Right atrium auricular region (tissue), 2 donors: ENCODE measurements around the gene KRTAP16-1. TPM values are rescaled to one million over a fixed set of nuclear protein-coding genes. Genes with fewer than 3 reads are reported as not detected.

ENCODE experiments used
- DNase-seq: peaks from one replicate; pipeline ENCODE4 v3.0.0-alpha.2; 2019; ENCODE audit warnings: low spot score
- H3K27ac ChIP-seq, 2 donors: fragments of 200-600 bp; sonication (generic); 1 replicate in 1 of 2; 2 replicates in 1 of 2; pipeline ENCODE4 v1.5.1; 2016 to 2019
- H3K27me3 ChIP-seq, 2 donors: fragments of 200-600 bp; sonication (generic); one replicate each; pipeline versions ENCODE4 v1.5.1 to v1.6.0; 2017 to 2019
- H3K36me3 ChIP-seq: fragments of 200-600 bp; sonication (generic); one replicate; pipeline ENCODE4 v1.5.1; 2016
- H3K4me1 ChIP-seq, 2 donors: fragments of 200-600 bp; sonication (generic); one replicate each; pipeline versions ENCODE4 v1.5.1 to v1.6.0; 2017 to 2019
- H3K4me3 ChIP-seq, 2 donors: fragments of 200-600 bp; sonication (generic); 1 replicate in 1 of 2; 2 replicates in 1 of 2; pipeline ENCODE4 v1.5.1; 2017 to 2019; ENCODE audit warnings: mild to moderate bottlenecking in 1 of 2, moderate library complexity in 1 of 2
- H3K9me3 ChIP-seq, 2 donors: fragments of 200-600 bp; sonication (generic); one replicate each; pipeline ENCODE4 v1.5.1; 2019
- total RNA-seq, 2 donors: library from RNA; depleted of rRNA; stranded (reverse); fragments of >200 nt; gene quantifications; one replicate each; pipeline ENCODE4 v1.1.0, GENCODE V29; 2016
- TF ChIP-seq, protein P1 (sequence below), 2 donors: fragments of 200-600 bp; sonication (generic); IDR thresholded peaks; one replicate each; pipeline ENCODE4 v1.5.1; 2019; ENCODE audit warnings: antibody characterized with exemption in 2 of 2

The KRTAP16-1 gene
- total RNA-seq, 2 donors from 2014 or later = not detected

DNA sequence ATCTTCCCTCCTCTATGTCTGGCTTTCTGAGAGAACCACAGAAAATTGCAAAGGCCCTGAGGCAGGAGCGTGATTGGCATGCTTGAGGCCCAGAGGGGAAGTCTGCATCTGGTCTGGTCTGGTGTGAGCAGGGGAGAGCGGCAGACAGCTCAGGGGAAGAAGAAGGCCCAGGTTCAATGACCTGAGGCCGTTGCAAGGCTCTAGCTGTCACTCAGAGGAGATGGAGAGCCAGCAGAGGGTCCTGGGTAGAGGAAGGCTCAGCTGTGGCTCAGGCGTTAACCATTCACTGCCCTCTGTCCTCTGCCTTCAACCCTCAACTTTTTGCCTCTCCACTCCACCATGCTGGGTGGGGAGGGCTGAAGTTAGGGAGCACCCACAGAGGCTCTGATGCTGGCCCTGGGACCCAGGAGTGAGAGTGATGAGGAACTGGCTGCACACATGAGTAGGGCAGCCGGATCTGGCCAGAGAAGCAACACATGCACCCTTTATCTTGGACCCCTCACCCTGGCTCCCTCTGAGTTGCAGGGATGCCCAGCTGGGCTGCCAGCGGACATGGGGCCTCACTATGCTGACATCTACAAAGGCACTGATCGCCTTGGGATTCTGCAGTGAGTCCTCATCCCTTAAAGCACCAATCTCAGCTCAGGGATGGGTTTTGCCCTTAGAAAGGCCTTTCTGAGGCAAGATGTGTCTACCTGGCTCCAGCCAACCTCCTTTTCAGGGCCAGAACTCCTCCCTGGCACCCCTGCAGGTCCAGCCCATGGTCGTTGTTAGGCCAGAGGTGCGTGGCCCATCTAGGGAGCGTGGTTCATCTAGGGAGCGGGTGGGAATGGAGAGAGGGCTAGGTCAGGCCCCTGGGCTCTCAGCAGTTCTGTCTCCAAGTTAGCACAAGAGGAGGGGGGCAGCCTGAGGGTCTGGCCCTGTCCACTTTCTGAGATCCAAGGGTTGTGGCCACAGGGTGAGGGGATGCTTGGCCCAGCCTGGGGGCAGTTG lies 14.1 kb upstream of the KRTAP16-1 start:
- Histone ChIP-seq H3K4me1 (no peaks in the 10 kb centered on the region), H3K27me3 (no peaks in the 10 kb centered on the region), H3K9me3 (peaks cover 0 to 18% of the 10 kb centered on the region in 2 donors), H3K4me3 (no peak overlapping the region), H3K27ac (no peak overlapping the region), H3K36me3 (no peaks in the 10 kb centered on the region)
- TF ChIP-seq, protein P1, sequence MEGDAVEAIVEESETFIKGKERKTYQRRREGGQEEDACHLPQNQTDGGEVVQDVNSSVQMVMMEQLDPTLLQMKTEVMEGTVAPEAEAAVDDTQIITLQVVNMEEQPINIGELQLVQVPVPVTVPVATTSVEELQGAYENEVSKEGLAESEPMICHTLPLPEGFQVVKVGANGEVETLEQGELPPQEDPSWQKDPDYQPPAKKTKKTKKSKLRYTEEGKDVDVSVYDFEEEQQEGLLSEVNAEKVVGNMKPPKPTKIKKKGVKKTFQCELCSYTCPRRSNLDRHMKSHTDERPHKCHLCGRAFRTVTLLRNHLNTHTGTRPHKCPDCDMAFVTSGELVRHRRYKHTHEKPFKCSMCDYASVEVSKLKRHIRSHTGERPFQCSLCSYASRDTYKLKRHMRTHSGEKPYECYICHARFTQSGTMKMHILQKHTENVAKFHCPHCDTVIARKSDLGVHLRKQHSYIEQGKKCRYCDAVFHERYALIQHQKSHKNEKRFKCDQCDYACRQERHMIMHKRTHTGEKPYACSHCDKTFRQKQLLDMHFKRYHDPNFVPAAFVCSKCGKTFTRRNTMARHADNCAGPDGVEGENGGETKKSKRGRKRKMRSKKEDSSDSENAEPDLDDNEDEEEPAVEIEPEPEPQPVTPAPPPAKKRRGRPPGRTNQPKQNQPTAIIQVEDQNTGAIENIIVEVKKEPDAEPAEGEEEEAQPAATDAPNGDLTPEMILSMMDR (IDR thresholded peaks at IDR 0.05) = no peak
- no peak for DNase-seq

DNA sequence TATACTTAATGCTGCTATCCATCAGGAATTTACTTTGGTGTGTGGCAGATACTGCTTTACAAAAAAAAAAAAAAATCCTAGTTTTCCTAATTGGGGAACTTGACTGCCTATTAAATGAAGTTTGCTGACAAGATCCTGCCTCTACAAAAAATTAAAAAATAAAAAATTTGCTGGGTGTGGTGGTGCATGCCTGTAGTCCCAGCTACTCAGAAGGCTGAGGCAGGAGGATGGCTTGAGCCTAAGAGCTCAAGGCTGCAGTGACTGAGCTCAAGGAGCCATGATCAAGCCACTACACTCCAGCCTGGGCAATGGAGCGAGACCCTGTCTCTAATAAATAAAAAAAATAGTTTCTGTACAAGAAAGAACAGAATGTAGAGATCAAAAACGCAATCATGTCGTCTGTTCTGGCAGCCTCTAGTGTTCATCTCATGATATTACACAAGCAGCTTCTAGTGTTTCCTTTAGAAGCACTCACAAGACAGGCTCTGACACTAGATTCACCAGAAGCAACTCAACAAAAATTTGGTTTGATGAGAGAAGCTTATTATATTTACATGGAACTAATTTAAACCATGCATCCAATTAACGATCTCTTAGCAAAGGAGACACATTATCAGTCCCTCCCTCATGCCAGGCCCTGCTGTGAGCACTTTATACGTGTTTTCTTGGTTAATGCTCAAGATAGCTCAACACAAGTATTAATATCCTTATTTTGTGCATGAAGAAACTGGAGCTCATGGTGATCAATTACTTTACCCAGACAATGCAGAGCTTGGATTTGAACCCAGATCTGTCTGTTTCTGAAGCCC lies 13.2 kb upstream of the KRTAP16-1 start:
- Histone ChIP-seq H3K4me1 (no peaks in the 10 kb centered on the region), H3K27ac (no peak overlapping the region), H3K36me3 (no peaks in the 10 kb centered on the region), H3K27me3 (no peaks in the 10 kb centered on the region), H3K4me3 (no peak overlapping the region), H3K9me3 (peaks cover 0 to 18% of the 10 kb centered on the region in 2 donors)
- TF ChIP-seq, protein P1 (IDR thresholded peaks at IDR 0.05) = peak; percentile 58 to 70
- DNase-seq = no peak

DNA sequence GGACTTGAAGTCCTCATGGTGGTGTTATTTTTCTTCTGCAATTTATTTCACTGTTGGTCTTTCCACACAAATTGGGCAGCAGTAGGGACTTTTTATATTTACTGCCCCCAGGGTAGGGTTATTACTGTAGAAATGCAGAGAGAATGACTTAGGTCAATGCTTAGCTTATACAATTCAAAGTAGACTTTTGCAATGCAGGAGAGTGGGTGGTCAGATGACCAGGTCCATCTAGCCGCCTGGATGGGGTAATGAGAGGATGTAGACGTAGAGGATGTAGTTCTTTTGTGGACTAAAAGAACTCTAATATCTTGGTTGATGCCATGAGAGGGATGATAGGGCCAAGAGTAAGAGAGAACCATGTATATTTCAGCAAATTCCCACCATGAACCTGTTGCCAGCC lies 9.1 kb upstream of the KRTAP16-1 start:
- Histone ChIP-seq H3K4me3 (no peak overlapping the region), H3K27me3 (no peaks in the 10 kb centered on the region), H3K4me1 (no peaks in the 10 kb centered on the region), H3K36me3 (no peaks in the 10 kb centered on the region), H3K9me3 (peaks cover 0 to 18% of the 10 kb centered on the region in 2 donors), H3K27ac (no peak overlapping the region)
- TF ChIP-seq, protein P1 (IDR thresholded peaks at IDR 0.05) = no peak
- no peak for DNase-seq

DNA sequence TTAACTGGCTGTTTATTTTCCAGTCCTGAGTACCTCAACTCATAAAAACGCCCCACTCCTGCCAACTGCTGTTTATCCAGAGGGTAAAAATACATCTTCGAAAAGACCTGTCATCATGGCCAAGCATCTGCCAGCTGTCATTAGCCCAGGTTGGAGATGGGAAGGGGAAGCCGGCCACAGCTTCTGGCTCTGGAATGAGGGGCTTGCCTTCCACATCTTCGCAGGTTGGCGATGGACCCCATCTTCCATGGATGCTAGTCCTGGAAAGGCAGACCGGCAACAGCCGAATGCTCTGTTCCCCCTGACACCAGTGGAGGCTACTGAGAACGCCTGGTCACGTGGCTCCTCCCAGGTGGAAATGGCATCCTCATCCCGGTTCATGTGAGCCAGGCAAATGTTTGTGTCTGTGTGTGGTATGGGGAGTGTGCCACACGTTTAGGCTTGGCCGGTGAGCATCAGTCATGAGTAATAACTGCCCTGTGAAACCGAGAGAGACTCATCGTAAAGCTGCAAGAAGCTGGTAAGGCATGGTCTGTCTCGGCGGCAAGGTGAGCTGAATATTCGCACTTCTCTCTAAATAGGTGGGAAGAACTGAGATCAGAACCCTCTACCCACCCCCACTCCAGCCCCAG lies 6.8 kb upstream of the KRTAP16-1 start:
- Histone ChIP-seq H3K27ac (no peak overlapping the region), H3K4me3 (no peak overlapping the region), H3K9me3 (peaks cover 0 to 18% of the 10 kb centered on the region in 2 donors), H3K36me3 (no peaks in the 10 kb centered on the region), H3K27me3 (no peaks in the 10 kb centered on the region), H3K4me1 (no peaks in the 10 kb centered on the region)
- DNase-seq = no peak
- TF ChIP-seq, protein P1 (IDR thresholded peaks at IDR 0.05) = no peak

DNA sequence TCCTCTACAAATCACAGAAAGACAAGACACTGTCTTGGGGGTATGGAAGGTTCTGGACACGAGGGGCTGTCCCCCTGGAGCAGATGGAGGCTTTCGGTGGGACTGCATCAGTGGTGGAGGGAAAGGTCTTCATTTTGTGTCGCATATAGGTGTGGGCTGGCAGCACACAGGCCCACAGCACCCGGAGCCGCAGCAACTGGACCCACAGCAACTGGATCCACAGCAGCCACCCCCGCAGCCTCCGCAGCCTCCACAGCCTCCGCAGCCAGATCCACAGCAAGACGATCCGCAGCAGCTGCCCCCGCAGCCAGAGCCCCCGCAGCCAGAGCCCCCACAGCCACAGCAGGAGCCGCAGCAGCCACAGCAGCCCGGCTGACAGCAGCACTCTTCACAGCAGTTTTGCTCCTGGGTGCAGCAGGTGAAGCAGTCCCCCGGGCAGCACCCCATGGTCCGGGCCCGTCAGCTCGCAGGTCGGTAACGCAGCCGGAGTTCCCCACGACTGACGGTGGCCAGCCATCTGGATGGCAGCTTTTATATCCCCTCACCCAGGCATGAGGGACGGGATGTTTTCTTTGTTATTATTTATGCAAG lies 6.2 kb upstream of the KRTAP16-1 start, which contains the start of gene KRTAP17-1:
TSS of gene KRTAP17-1 (minus strand) at position 507 of the 591 bp plus-strand sequence. CDS start at position 447, 60 bp downstream.
- no peak for DNase-seq
- Histone ChIP-seq H3K27ac (no peak within 1 kb of the TSS), H3K36me3 (no peaks in the 10 kb centered on the region), H3K4me3 (no peak within 1 kb of the TSS), H3K9me3 (peaks cover 0 to 14% of the 10 kb centered on the region in 2 donors), H3K4me1 (no peaks in the 10 kb centered on the region), H3K27me3 (no peaks in the 10 kb centered on the region)
- TF ChIP-seq, protein P1 (IDR thresholded peaks at IDR 0.05) = no peak
